HG03025 (cell line): ENCODE data around the gene MAS1L.
"Not testable (repeated sequence)": the region's sequence is repeated elsewhere in the genome, so short reads cannot be mapped to it uniquely, and the experiment has no call there.

Experiments
- ATAC-seq: cut with Tn5 transposase; IDR thresholded peaks from one replicate; pipeline ENCODE4 v1.9.1; 2021; ENCODE audit warnings: mild to moderate bottlenecking, moderate library complexity; ENCODE audit not compliant: unreplicated experiment, low FRiP score

The MAS1L gene

GRCh38 chr6:29487131-29487530, 625 bp downstream of the MAS1L start:
- no peak for ATAC-seq

- ATAC-seq, result no peak
Measured at GRCh38 chr6:29486577-29486976, 1.2 kb downstream of the MAS1L start.

GRCh38 chr6:29483735-29484134, 4.0 kb downstream of the MAS1L start:
- no peak for ATAC-seq

- no peak for ATAC-seq
Measured at GRCh38 chr6:29483186-29483585, 4.6 kb downstream of the MAS1L start.

- ATAC-seq, result no peak
Measured at GRCh38 chr6:29479560-29479959, 8.2 kb downstream of the MAS1L start.

GRCh38 chr6:29478740-29479139, 9.0 kb downstream of the MAS1L start:
- no peak for ATAC-seq

- no peak for ATAC-seq
Measured at GRCh38 chr6:29477923-29478450, 9.8 kb downstream of the MAS1L start.

- no peak for ATAC-seq
Measured at GRCh38 chr6:29474996-29475395, 12.8 kb downstream of the MAS1L start.

DNA sequence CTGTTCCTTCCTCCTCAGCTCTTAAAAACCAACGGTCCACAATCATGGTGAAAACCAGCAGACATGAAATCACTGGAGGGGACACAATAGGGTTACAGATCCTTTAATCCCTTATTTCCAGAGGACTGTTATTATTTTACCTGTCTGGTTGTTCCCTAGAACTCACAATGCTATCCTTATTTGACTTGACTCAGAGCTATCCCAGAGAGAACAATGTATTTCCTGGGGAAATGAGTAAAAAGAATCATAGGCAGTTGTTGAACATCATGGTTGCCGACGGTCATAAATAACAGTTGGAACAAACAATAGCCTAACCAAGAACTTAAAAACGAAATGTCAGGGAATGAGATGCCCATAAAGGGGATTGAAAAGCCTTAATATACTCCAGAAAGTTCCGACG, 21.5 kb downstream of the MAS1L start:
- no peak for ATAC-seq

DNA sequence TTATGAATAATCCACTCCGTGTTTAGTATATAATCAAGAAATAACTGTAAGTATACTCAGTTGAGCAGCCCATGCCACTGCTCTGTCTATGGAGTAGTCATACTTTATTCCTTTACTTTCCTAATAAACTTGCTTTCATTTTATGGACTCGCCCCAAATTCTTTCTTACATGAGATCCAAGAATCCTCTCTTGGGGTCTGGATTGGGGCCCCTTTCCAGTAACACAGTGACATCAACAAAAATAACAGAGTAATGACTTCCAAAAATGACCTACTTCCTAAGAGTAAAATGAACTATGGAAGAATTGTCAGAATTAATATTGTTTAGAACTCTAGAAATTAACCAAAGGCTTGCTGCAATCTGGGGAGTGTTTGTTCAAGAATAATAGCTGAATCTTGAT, 22.0 kb downstream of the MAS1L start:
- ATAC-seq, result no peak

DNA sequence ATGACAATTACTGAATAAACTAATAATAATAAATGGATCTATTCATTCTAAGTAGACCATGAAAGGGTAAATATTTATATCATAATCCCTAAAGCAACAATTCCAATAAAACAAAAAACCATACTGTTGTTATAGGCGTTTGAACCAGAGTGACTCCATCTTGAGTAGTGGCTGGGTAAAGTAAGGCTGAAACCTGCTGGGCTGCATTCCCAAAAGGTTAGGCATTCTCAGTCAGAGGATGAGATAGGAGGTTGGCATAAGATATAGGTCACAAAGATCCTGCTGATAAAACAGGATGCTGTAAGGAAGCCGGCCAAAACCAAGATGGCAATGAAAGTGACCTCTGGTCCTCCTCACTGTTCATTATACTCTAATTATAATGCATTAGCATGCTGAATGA, 22.5 kb downstream of the MAS1L start:
- ATAC-seq, result no peak

DNA sequence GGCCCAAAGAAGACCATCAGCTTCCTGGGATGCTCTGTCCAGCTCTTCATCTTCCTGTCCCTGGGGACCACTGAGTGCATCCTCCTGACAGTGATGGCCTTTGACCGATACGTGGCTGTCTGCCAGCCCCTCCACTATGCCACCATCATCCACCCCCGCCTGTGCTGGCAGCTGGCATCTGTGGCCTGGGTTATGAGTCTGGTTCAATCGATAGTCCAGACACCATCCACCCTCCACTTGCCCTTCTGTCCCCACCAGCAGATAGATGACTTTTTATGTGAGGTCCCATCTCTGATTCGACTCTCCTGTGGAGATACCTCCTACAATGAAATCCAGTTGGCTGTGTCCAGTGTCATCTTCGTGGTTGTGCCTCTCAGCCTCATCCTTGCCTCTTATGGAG, 25.7 kb downstream of the MAS1L start:
- ATAC-seq, result no peak

DNA sequence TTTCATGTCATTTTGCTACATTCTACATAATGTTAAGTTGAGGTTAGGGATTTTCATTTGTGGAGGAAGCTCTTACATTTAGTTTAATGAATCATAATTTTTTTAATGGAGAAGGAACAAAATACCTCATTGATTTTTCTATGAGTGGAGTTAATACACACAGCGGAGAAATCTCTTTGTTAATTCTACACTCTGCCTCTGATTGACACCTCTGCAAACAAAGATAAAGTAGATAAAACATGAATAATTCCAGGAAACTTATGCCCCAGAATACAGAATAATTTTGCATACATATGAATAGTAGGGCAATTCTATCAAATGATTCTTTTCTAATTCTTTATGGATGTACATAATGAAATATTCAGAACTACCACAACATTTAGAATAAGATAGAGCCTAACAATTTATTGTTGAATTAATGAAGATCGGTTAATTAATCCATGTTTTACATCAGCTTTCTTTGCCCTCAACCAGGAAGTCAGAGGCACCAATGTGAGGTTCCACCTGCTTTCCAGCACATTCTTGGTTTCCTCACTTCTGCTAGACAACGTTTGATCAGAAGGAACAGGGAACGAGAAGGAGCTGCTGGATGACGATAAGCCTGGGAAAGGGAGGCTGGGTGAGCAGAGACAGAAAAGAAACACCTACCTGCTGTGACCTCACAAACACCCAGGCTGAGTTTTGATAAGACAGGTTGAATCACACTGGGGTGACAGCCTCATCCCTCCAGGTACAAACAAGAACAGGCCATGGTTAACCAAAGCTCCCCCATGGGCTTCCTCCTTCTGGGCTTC, 26.5 kb downstream of the MAS1L start:
- ATAC-seq, result no peak

DNA sequence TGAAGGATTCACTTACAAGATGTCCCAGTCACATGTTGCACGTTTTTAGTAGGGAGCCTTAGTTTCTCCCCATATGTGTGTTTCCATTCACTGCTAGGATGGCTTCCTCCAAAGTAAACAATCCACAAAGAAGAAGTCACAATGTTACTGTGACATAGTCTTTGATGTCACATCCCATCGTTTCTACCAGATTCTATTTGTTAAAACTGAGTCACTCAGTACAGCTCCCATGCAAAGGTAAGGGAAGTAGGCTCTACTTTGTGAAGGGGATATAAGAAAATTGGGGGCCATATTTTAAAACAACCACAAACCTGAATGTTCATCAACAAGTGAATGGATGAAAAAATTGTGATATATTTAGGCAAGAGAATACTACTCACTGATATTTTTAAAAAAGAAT, 30.8 kb downstream of the MAS1L start, which contains the start of the genes OR11A1 and OR2H1:
OR11A1 (minus strand) TSS at position 101 of the 400 bp plus-strand sequence. CDS start 29,430 bp downstream, outside the sequence.
OR2H1 (plus strand) TSS at position 185 of the 400 bp plus-strand sequence. CDS start 4,615 bp downstream, outside the sequence.
- ATAC-seq, result no peak

GRCh38 chr6:29451471-29452193, 36.1 kb downstream of the MAS1L start:
- no peak for ATAC-seq

DNA sequence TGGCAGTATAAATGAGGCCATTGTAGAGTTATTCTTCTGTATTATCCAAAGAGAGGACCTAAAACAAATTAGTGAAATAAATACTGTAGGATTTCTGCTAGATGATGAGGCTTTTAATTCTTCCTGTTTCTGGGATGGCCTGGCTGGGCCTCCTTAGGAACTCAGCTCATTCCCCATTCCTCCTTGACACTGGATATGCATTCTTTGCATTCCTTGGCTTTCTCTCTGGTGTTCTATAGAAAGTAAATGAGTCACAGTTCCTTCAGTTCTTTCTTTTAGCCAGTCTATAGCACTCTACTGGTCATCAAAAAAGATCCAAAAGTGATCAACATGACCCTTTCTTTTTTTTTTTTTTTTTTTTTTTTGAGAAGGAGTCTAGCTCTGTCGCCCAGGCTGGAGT, 40.1 kb downstream of the MAS1L start:
- no peak for ATAC-seq

DNA sequence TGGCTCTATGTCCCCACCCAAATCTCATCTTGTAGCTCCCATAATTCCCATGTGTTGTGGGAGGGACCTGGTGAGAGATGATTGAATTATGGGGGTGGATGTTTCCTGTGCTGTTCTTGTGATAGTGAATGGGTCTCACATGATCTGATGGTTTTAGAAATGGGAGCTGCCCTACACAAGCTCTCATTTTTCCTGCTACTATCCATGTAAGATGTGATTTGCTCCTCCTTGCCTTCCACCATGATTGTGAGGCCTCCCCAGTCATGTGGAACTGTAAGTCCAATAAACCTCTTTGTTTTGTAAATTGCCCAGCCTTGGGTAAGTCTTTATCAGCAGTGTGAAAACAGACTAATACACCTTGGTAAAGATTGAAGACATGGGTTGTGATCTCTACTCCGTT, 43.7 kb downstream of the MAS1L start:
- ATAC-seq, result not testable (repeated sequence)

DNA sequence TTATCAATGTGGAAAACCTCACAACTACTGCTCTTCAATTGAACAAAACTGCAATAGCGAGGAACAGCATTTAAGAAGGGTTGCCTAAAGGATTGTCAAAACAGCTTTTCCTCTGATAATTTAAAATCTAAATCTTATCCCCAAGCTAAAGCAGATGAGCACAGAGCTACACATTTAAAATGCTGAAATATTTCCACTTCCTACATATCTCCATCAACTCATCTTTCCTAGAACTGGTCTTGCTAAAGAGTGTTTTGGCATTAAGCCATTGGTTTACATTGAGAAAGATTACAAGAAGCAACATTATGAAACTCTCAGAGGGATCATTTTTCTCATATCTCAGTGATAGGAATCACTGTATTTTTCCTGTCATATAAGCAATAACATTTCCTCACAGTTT, 45.0 kb downstream of the MAS1L start:
- ATAC-seq, result no peak

DNA sequence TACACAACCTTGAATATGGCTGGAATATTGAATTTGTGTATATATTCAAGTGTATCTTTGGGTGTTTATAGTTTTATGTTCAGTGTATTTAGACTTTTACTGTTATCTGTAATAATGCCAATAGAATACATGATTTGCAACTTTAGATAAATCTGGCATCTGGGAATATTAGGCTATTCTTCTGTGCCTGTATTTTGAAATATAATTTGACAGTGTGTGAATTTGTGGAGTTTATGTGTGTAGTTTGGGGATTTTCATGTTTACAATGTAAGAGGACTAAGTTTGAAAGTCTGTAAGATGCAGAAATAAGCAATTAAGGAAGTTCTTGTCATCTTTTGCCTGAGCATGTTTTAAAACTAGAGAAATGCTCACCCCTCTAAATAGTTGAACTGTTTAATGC, 48.8 kb downstream of the MAS1L start, which contains the start of gene OR10C1:
OR10C1 (plus strand) TSS at position 301 of the 400 bp plus-strand sequence. CDS start 710 bp downstream, outside the sequence.
- ATAC-seq, result no peak

GRCh38 chr6:29436730-29437129, 51.0 kb downstream of the MAS1L start:
- not testable (repeated sequence) for ATAC-seq
